K562 (cell line): Measurements from ENCODE around the gene TXNRD2. TPM values are rescaled to one million over a fixed set of nuclear protein-coding genes. Genes with fewer than 3 reads are reported as not detected.

Experiments
- ATAC-seq: fragments of 200-7000 bp; cut with Tn5 transposase; 3 replicates; pipeline ENCODE4 v1.9.1; 2020; ENCODE audit warnings: moderate library complexity
- BruUV-seq: library from RNA; stranded (reverse); fragments of 400-500 nt; replicated peaks from 2 replicates; lab custom pipeline; 2021; lab: Mats Ljungman, UMichigan
- CTCF ChIA-PET: fragments of 300-600 bp; formaldehyde crosslinking; extraction: SDS; loops from one replicate; lab custom pipeline; 2021; ENCODE audit warnings: low intra/inter-chr PET ratio; lab: Yijun Ruan, JAX
- POLR2A ChIA-PET: fragments of 300-600, 350-650 bp; sonication (Branson Sonifier 250); formaldehyde crosslinking; extraction: SDS; loops from one replicate; lab custom pipeline; 2021; ENCODE audit warnings: antibody characterized with exemption, inconsistent platforms; lab: Yijun Ruan, JAX
- DNase-seq, 4 experiments: peaks; one replicate each; pipeline versions ENCODE4 v3.0.0 to v3.0.0-alpha.2; 2011 to 2018; ENCODE audit warnings: low spot score in 3 of 4, mixed read lengths in 3 of 4; ENCODE audit errors: extremely low read depth in 1 of 4
- FAIRE-seq: peaks from 2 replicates; lab custom pipeline; 2011; peaks lifted over from hg19 to GRCh38; lab: Jason Lieb, UNC
- H2AFZ ChIP-seq: 2 replicates; pipeline ENCODE4 v1.6.0; 2011; ENCODE audit warnings: low read depth, low read length, control low read depth, inconsistent platforms
- H3K27ac ChIP-seq: fragments of 200-600 bp; 3 replicates; pipeline ENCODE4 v1.8.0; 2011; ENCODE audit warnings: low read depth, mild to moderate bottlenecking, control low read depth, inconsistent platforms, low read length, moderate library complexity, mixed read lengths; ENCODE audit errors: extremely low read depth
- H3K27me3 ChIP-seq, 2 experiments: fragments of 300-600 bp in 1 of 2; 2 replicates in 1 of 2; 3 replicates in 1 of 2; pipeline versions ENCODE4 v1.6.0 to v1.8.0; 2011; ENCODE audit warnings: inconsistent platforms in 2 of 2, low read length in 2 of 2, mild to moderate bottlenecking in 1 of 2, mixed read lengths in 1 of 2, moderate library complexity in 1 of 2; ENCODE audit not compliant: control insufficient read depth in 2 of 2, insufficient read depth in 2 of 2
- H3K36me3 ChIP-seq: fragments of 300-600 bp; 3 replicates; pipeline ENCODE4 v1.8.0; 2011; ENCODE audit warnings: mild to moderate bottlenecking, low read length, inconsistent platforms; ENCODE audit not compliant: control insufficient read depth, insufficient read depth
- H3K4me1 ChIP-seq, 2 experiments: fragments of 200-600 bp in 1 of 2; replicated peaks in 1 of 2; 2 replicates in 1 of 2; 3 replicates in 1 of 2; pipeline versions ENCODE4 v1.5.1 to v1.8.0; 2011; ENCODE audit warnings: inconsistent platforms in 2 of 2, low read length in 2 of 2, mild to moderate bottlenecking in 1 of 2, mixed read lengths in 1 of 2, moderate library complexity in 1 of 2; ENCODE audit not compliant: control insufficient read depth in 2 of 2, insufficient read depth in 2 of 2
- H3K4me2 ChIP-seq: 2 replicates; pipeline ENCODE4 v1.6.1; 2011; ENCODE audit warnings: low read length, control low read depth, inconsistent platforms, mixed read lengths; ENCODE audit not compliant: insufficient read depth
- H3K4me3 ChIP-seq: fragments of 200-600 bp; sonication (generic), shearing (Covaris generic); 2 replicates; pipeline ENCODE4 v1.5.1; 2016; ENCODE audit warnings: control low read depth, inconsistent platforms
- H3K79me2 ChIP-seq: fragments of 200-600 bp; 3 replicates; pipeline ENCODE4 v1.8.0; 2011; ENCODE audit warnings: low read length, inconsistent platforms; ENCODE audit not compliant: control insufficient read depth, insufficient read depth
- H3K9ac ChIP-seq, 2 experiments: 2 replicates each; pipeline versions ENCODE4 v1.6.0 to v1.6.1; 2011; ENCODE audit warnings: low read depth in 2 of 2, low read length in 2 of 2, control low read depth in 1 of 2, inconsistent platforms in 1 of 2, mild to moderate bottlenecking in 1 of 2, mixed read lengths in 1 of 2; ENCODE audit not compliant: insufficient read depth in 1 of 2
- H3K9me1 ChIP-seq: one replicate; pipeline ENCODE4 v1.6.0; 2011; ENCODE audit warnings: inconsistent platforms, mild to moderate bottlenecking, low read length, moderate library complexity; ENCODE audit not compliant: control insufficient read depth, insufficient read depth
- H3K9me3 ChIP-seq: replicated peaks from 2 replicates; pipeline ENCODE4 v1.5.1; 2011; ENCODE audit warnings: low read depth, low read length, inconsistent platforms; ENCODE audit not compliant: control insufficient read depth, insufficient read depth
- H4K20me1 ChIP-seq: replicated peaks from 2 replicates; pipeline ENCODE4 v1.6.1; 2011; ENCODE audit warnings: low read length, inconsistent platforms, mixed read lengths; ENCODE audit not compliant: control insufficient read depth, insufficient read depth
- IRF2 ChIP-seq: sonication (generic); formaldehyde crosslinking; IDR thresholded peaks from 2 replicates; pipeline ENCODE4 v1.8.1; 2022; ENCODE audit warnings: mild to moderate bottlenecking, missing genetic modification reagents
- JUN ChIP-seq, 2 experiments: sonication (generic) in 1 of 2; formaldehyde crosslinking in 1 of 2; IDR thresholded peaks; 2 replicates each; pipeline versions ENCODE4 v1.6.1 to v1.8.0; 2012 to 2022; ENCODE audit warnings: borderline replicate concordance in 2 of 2, mild to moderate bottlenecking in 2 of 2, improper control_type of control experiment in 1 of 2, low read depth in 1 of 2, low read length in 1 of 2, missing genetic modification reagents in 1 of 2
- NFIC ChIP-seq: fragments of 450-650 bp; IDR thresholded peaks from 2 replicates; pipeline ENCODE4 v1.6.1; 2017; ENCODE audit warnings: mild to moderate bottlenecking, inconsistent platforms
- TFE3 ChIP-seq: fragments of 450-650 bp; formaldehyde crosslinking; IDR thresholded peaks from 2 replicates; pipeline ENCODE4 v1.4.0; 2020; ENCODE audit warnings: mild to moderate bottlenecking, mixed read lengths
- USF1 ChIP-seq: sonication (generic); formaldehyde crosslinking; IDR thresholded peaks from 2 replicates; pipeline ENCODE4 v1.9.0; 2022; ENCODE audit warnings: mild to moderate bottlenecking, missing genetic modification reagents
- ZNF124 ChIP-seq: sonication (generic); formaldehyde crosslinking; IDR thresholded peaks from 2 replicates; pipeline ENCODE4 v1.8.1; 2022; ENCODE audit warnings: missing genetic modification reagents
- ZNF282 ChIP-seq: sonication (generic); formaldehyde crosslinking; IDR thresholded peaks from 2 replicates; pipeline ENCODE4 v1.8.1; 2023; ENCODE audit warnings: missing genetic modification reagents
- ZNF318 ChIP-seq, 2 experiments: fragments of 450-650 bp; IDR thresholded peaks; 2 replicates each; pipeline ENCODE4 v1.6.1; 2016; ENCODE audit warnings: mild to moderate bottlenecking in 2 of 2, borderline replicate concordance in 1 of 2, low read depth in 1 of 2, moderate library complexity in 1 of 2
- WGBS: fragments of 100-300 bp; shearing (Covaris generic); methylation state at CpG from one replicate; pipeline ENCODE4 v1.1.6; 2016; ENCODE audit warnings: low coverage, mixed read lengths; ENCODE audit not compliant: insufficient coverage; ENCODE audit errors: missing lambda C conversion rate; 5-methylcytosine and 5-hydroxymethylcytosine counted together
- in situ Hi-C: fragments of 300-500 bp; cut with MboI; formaldehyde crosslinking; loops from 4 replicates; pipeline ENCODE4 v1.15.0; 2018; ENCODE audit warnings: inconsistent platforms, mixed read lengths
- intact Hi-C: fragments of 100-400 bp; cut with micrococcal nuclease; formaldehyde crosslinking; loops from 2 replicates; pipeline ENCODE4 v1.14.2; 2022
- polyA plus RNA-seq, 8 experiments: library from polyadenylated mRNA; depleted of rRNA in 4 of 8; stranded (reverse) in 5 of 8; unstranded in 3 of 8; fragments of >200 nt; fragmentation: Nextera tagmentation in 2 of 8; fragmentation: Illumina TruSeq in 1 of 8; extraction: Ambion mirVana in 2 of 8; extraction: Trizol in 1 of 8; gene quantifications; 2 replicates each; pipeline versions ENCODE4 v1.2.1 to v1.2.3, GENCODE V29; 2011 to 2014; ENCODE audit warnings: inconsistent platforms in 1 of 8, missing spikeins in 1 of 8
- total RNA-seq, 7 experiments: library from RNA; depleted of rRNA in 6 of 7; stranded (reverse); fragments of >200 nt in 6 of 7; fragmentation: Illumina TruSeq in 2 of 7; extraction: Trizol in 2 of 7; gene quantifications; 2 replicates each; pipeline versions ENCODE4 v1.2.1 to v1.2.3, GENCODE V29; 2011 to 2021; ENCODE audit warnings: low replicate concordance in 1 of 7

Gene TXNRD2
- total and polyA plus RNA-seq, 9 of the 15 experiments (the other 6 are each of a cell fraction or from before 2014, with no cell fraction given), result 3.3 to 80.2 (median 49.4) TPM

GRCh38 chr22:19921544-19922081 lies 20.0 kb downstream of the TXNRD2 start:
- no peaks in the 10 kb centered on the region for H3K79me2 ChIP-seq
- no peaks in the 10 kb centered on the region for H3K9me3 ChIP-seq
- no peaks in the 10 kb centered on the region for H4K20me1 ChIP-seq
- peaks cover 30% of the 10 kb centered on the region; the same call in 2 of the 3 replicates for H3K36me3 ChIP-seq
- ATAC-seq (no peak), DNase-seq (no peak), FAIRE-seq (no peak)
- ChIA-PET POLR2A (interaction anchor here (0.6 to 4.2 kb wide), 10 partner anchors 9 to 191 kb away, joined by 3 to 26 read pairs (median 4); partner anchors contain the start of genes COMT and TXNRD2), CTCF (interaction anchor here (1.2 kb wide), 1 partner anchor 191 kb away, joined by 5 read pairs; no protein-coding TSS in a partner anchor)
- H3K4me2 ChIP-seq, result no peak overlapping the region
- BruUV-seq, result no TSS peak
- no peak overlapping the region for H3K27ac ChIP-seq
- intact Hi-C loops (no loop called here), in situ Hi-C loops (no loop called here)
- peaks cover 5 to 32% of the 10 kb centered on the region in 2 experiments; a peak in 4 of 5 replicates for H3K4me1 ChIP-seq
- H3K9ac ChIP-seq, result peak overlapping the region in 1 of 2 experiments; percentile 13; a peak in 2 of 4 replicates
- no peaks in the 10 kb centered on the region for H3K9me1 ChIP-seq
- no peak overlapping the region for H3K4me3 ChIP-seq
- 66% methylated on average over 3 of the region's 3 CpGs for WGBS
- no peak for TF ChIP-seq TFE3 (CRISPR knock-in tag)
- TF ChIP-seq ZNF318 (IDR thresholded peaks at IDR 0.05; ENCODE audit: borderline replicate concordance in 1 of 2, low read depth in 1 of 2), result no peak
- TF ChIP-seq ZNF124, result 0 out of 2 replicates have a peak, but pooled peaks have one; percentile 35
- no peak for TF ChIP-seq JUN (IDR thresholded peaks at IDR 0.05; ENCODE audit: borderline replicate concordance, low read depth, low read length)
- TF ChIP-seq JUN (CRISPR knock-in tag; IDR thresholded peaks at IDR 0.05; ENCODE audit: borderline replicate concordance), result 0 out of 2 replicates have a peak, but pooled peaks have one; percentile 59
- TF ChIP-seq IRF2 (CRISPR knock-in tag), result peak; percentile 89
- peak; percentile 77; the same call in 1 of the 2 replicates for TF ChIP-seq ZNF282 (CRISPR knock-in tag)
- peak; percentile 29; the same call in 1 of the 2 replicates for TF ChIP-seq USF1 (CRISPR knock-in tag)
- peak; percentile 23; the same call in 1 of the 2 replicates for TF ChIP-seq NFIC
- no peak overlapping the region for H2AFZ ChIP-seq
- no peaks in the 10 kb centered on the region for H3K27me3 ChIP-seq
